Measurements from ENCODE around the gene LDOC1. TPM values are rescaled to one million over a fixed set of nuclear protein-coding genes. Genes with fewer than 3 reads are reported as not detected.
"Not testable (repeated sequence)": the region's sequence is repeated elsewhere in the genome, so short reads cannot be mapped to it uniquely, and the experiment has no call there.

LDOC1 gene
- polyA plus RNA-seq, 1 of the 3 experiments (the other 2 are of a cell fraction), result 33.3 TPM

- Histone ChIP-seq H3F3A (replicated peaks; ENCODE audit: insufficient read depth) (no peaks in the 10 kb centered on the region), H3K27me3 (ENCODE audit: insufficient read depth) (no peaks in the 10 kb centered on the region), H3K9ac (no peak overlapping the region), H3K4me1 (ENCODE audit: control insufficient read depth in 1 of 2, insufficient read depth in 2 of 2, low read depth in 1 of 2, low read length in 1 of 2) (no peaks in the 10 kb centered on the region), H4K20me1 (ENCODE audit: insufficient read depth) (no peaks in the 10 kb centered on the region), H3K4me3 (ENCODE audit: low read depth in 2 of 2, low read length in 1 of 2) (no peak overlapping the region), H3K4me2 (no peak overlapping the region), H3K9me3 (no peaks in the 10 kb centered on the region), H3K27ac (ENCODE audit: low read depth in 2 of 2, low read length in 1 of 2) (no peak overlapping the region), H3K36me3 (replicated peaks in 1 of 2; ENCODE audit: control insufficient read depth in 1 of 2, insufficient read depth in 2 of 2, low read length in 1 of 2) (no peaks in the 10 kb centered on the region), H2AFZ (ENCODE audit: low read depth) (no peak overlapping the region), H3K9me2 (no peaks in the 10 kb centered on the region), H3K79me2 (ENCODE audit: insufficient read depth) (no peaks in the 10 kb centered on the region)
- 43% methylated on average over 3 of the region's 3 CpGs for WGBS (ENCODE audit: low lambda C conversion rate)
- TF ChIP-seq RXRA (IDR thresholded peaks at IDR 0.05; ENCODE audit: borderline replicate concordance, low read depth) (no peak), NRF1 (IDR thresholded peaks at IDR 0.05; ENCODE audit: low read depth, low read length) (no peak), MAX (IDR thresholded peaks at IDR 0.05; ENCODE audit: low read depth) (no peak), POLR2AphosphoS5 (IDR thresholded peaks at IDR 0.05; ENCODE audit: low read depth, low read length) (no peak), MEF2A (IDR thresholded peaks at IDR 0.05; ENCODE audit: borderline replicate concordance, low read depth) (no peak), IRF3 (IDR thresholded peaks at IDR 0.05; ENCODE audit: low read depth, low read length) (no peak), NFIC (IDR thresholded peaks at IDR 0.05; ENCODE audit: borderline replicate concordance) (no peak), YY1 (IDR thresholded peaks at IDR 0.05; ENCODE audit: low read depth) (no peak), TEAD4 (IDR thresholded peaks at IDR 0.05; ENCODE audit: borderline replicate concordance, insufficient read depth) (no peak), RAD21 (IDR thresholded peaks at IDR 0.05; ENCODE audit: low read length) (no peak)
- CTCF ChIA-PET, result no interaction called here
- POLR2A ChIA-PET, result no interaction called here
- no peak for DNase-seq
These were observed 18.8 kb downstream of the LDOC1 start for GRCh38 chrX:141158084-141158483.

DNA sequence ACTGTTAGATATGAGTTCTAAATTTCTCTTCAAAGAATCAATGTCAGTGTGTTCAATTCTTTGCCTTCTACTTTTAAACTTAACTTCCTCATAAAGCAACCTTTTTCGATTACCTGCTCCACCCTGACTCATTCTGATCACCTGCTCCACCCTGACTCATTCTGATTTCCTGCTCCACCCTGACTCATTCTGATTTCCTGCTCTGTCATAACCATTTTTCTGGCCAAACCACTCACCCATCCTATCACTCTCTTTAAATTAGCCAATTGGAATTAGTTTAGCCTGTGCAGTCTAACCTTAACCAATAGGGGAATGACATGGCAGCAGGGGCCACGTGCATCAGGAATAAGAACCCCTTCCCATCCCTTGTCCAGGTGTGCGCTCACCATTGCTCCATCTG, 21.7 kb downstream of the LDOC1 start:
- CTCF ChIA-PET; H3K4me3 ChIP-seq (ENCODE audit: low read depth in 2 of 2, low read length in 1 of 2): not testable (repeated sequence)

GRCh38 chrX:141142946-141143345, 34.0 kb downstream of the LDOC1 start:
- no peaks in the 10 kb centered on the region for H3K79me2 ChIP-seq (ENCODE audit: insufficient read depth)
- no peaks in the 10 kb centered on the region for H3K9me2 ChIP-seq
- no peak overlapping the region for H3K4me3 ChIP-seq (ENCODE audit: low read depth in 2 of 2, low read length in 1 of 2)
- no peaks in the 10 kb centered on the region for H3K4me1 ChIP-seq (ENCODE audit: control insufficient read depth in 1 of 2, insufficient read depth in 2 of 2, low read depth in 1 of 2, low read length in 1 of 2)
- no peaks in the 10 kb centered on the region for H3K36me3 ChIP-seq (replicated peaks in 1 of 2; ENCODE audit: control insufficient read depth in 1 of 2, insufficient read depth in 2 of 2, low read length in 1 of 2)
- no peak overlapping the region for H3K27ac ChIP-seq (ENCODE audit: low read depth in 2 of 2, low read length in 1 of 2)
- H3K27me3 ChIP-seq (ENCODE audit: insufficient read depth), result no peaks in the 10 kb centered on the region; the same call in 1 of the 2 replicates
- H2AFZ ChIP-seq (ENCODE audit: low read depth), result no peak overlapping the region
- DNase-seq, result no peak
- WGBS (ENCODE audit: low lambda C conversion rate), result 6% methylated on average over 3 of the region's 3 CpGs
- H3F3A ChIP-seq (replicated peaks; ENCODE audit: insufficient read depth), result no peaks in the 10 kb centered on the region
- ChIA-PET POLR2A (no interaction called here), CTCF (no interaction called here)
- H3K4me2 ChIP-seq, result no peak overlapping the region
- no peak overlapping the region for H3K9ac ChIP-seq
- no peaks in the 10 kb centered on the region for H3K9me3 ChIP-seq
- H4K20me1 ChIP-seq (ENCODE audit: insufficient read depth), result no peaks in the 10 kb centered on the region
- no peak for TF ChIP-seq YY1 (IDR thresholded peaks at IDR 0.05; ENCODE audit: low read depth)
- no peak for TF ChIP-seq JUND (IDR thresholded peaks at IDR 0.05)
- no peak for TF ChIP-seq NRF1 (IDR thresholded peaks at IDR 0.05; ENCODE audit: low read depth, low read length)
- TF ChIP-seq FOXM1 (IDR thresholded peaks at IDR 0.05; ENCODE audit: low read depth), result no peak
- no peak for TF ChIP-seq SIN3A (IDR thresholded peaks at IDR 0.05; ENCODE audit: borderline replicate concordance, low read depth, low read length)
- TF ChIP-seq, protein P1, sequence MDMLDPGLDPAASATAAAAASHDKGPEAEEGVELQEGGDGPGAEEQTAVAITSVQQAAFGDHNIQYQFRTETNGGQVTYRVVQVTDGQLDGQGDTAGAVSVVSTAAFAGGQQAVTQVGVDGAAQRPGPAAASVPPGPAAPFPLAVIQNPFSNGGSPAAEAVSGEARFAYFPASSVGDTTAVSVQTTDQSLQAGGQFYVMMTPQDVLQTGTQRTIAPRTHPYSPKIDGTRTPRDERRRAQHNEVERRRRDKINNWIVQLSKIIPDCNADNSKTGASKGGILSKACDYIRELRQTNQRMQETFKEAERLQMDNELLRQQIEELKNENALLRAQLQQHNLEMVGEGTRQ (IDR thresholded peaks at IDR 0.05; ENCODE audit: borderline replicate concordance, low read depth, low read length), result no peak
- no peak for TF ChIP-seq TCF12 (IDR thresholded peaks at IDR 0.05)
- no peak for TF ChIP-seq CHD2 (IDR thresholded peaks at IDR 0.05; ENCODE audit: low read length, partially characterized antibody)
- TF ChIP-seq, protein P2, sequence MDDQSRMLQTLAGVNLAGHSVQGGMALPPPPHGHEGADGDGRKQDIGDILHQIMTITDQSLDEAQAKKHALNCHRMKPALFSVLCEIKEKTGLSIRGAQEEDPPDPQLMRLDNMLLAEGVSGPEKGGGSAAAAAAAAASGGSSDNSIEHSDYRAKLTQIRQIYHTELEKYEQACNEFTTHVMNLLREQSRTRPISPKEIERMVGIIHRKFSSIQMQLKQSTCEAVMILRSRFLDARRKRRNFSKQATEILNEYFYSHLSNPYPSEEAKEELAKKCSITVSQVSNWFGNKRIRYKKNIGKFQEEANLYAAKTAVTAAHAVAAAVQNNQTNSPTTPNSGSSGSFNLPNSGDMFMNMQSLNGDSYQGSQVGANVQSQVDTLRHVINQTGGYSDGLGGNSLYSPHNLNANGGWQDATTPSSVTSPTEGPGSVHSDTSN (IDR thresholded peaks at IDR 0.05), result no peak
- TF ChIP-seq MAX (IDR thresholded peaks at IDR 0.05; ENCODE audit: low read depth), result no peak
- no peak for TF ChIP-seq SMC3 (IDR thresholded peaks at IDR 0.05; ENCODE audit: low read depth, low read length)

More for the DNA sequence above, 21.7 kb downstream of the LDOC1 start:
- H3K4me2 ChIP-seq; H3K27me3 ChIP-seq (ENCODE audit: insufficient read depth); H3K27ac ChIP-seq (ENCODE audit: low read depth in 2 of 2, low read length in 1 of 2); H3F3A ChIP-seq (replicated peaks; ENCODE audit: insufficient read depth); H2AFZ ChIP-seq (ENCODE audit: low read depth); H3K79me2 ChIP-seq (ENCODE audit: insufficient read depth); H3K9me2 ChIP-seq; H3K9me3 ChIP-seq; H3K4me1 ChIP-seq (ENCODE audit: control insufficient read depth in 1 of 2, insufficient read depth in 2 of 2, low read depth in 1 of 2, low read length in 1 of 2); H3K36me3 ChIP-seq (replicated peaks in 1 of 2; ENCODE audit: control insufficient read depth in 1 of 2, insufficient read depth in 2 of 2, low read length in 1 of 2); H4K20me1 ChIP-seq (ENCODE audit: insufficient read depth); POLR2A ChIA-PET; H3K9ac ChIP-seq; DNase-seq: not testable (repeated sequence)
- WGBS (ENCODE audit: low lambda C conversion rate), result 23% methylated on average over 3 of the region's 3 CpGs
